Type B pancreatic cell (in vitro differentiated cells): ENCODE results near the gene VAPB. TPM values are rescaled to one million over a fixed set of nuclear protein-coding genes. Genes with fewer than 3 reads are reported as not detected.

Experiments used
- DNase-seq: peaks from one replicate; pipeline ENCODE4 v3.0.0; 2021; ENCODE audit warnings: mixed read lengths; ENCODE audit not compliant: unreplicated experiment; ENCODE audit errors: extremely low spot score
- H3K27ac Mint-ChIP-seq: 2 replicates; pipeline ENCODE4 v1.8.0; 2021; ENCODE audit warnings: mild to moderate bottlenecking, mixed read lengths
- H3K27me3 Mint-ChIP-seq: 2 replicates; pipeline ENCODE4 v1.8.0; 2021; ENCODE audit warnings: mixed read lengths
- H3K36me3 Mint-ChIP-seq: 2 replicates; pipeline ENCODE4 v1.8.0; 2021; ENCODE audit warnings: mixed read lengths
- H3K4me1 Mint-ChIP-seq: one replicate; pipeline ENCODE4 v1.8.0; 2021; ENCODE audit warnings: mixed read lengths; ENCODE audit not compliant: unreplicated experiment
- H3K4me3 Mint-ChIP-seq: 2 replicates; pipeline ENCODE4 v1.8.0; 2021; ENCODE audit warnings: mild to moderate bottlenecking, mixed read lengths
- H3K9me3 Mint-ChIP-seq: 2 replicates; pipeline ENCODE4 v1.8.0; 2021; ENCODE audit warnings: mixed read lengths
- CTCF ChIP-seq: fragments of 200-600 bp; sonication (generic); conservative IDR thresholded peaks from 2 replicates; pipeline ENCODE4 v1.5.0; 2021; ENCODE audit warnings: antibody characterized with exemption, mild to moderate bottlenecking
- total RNA-seq: library from RNA; stranded (reverse); gene quantifications from 2 replicates; pipeline ENCODE4 v1.2.1, GENCODE V29; 2021; ENCODE audit warnings: low replicate concordance

Gene VAPB
- total RNA-seq, 1 donor from 2014 or later: 58.9 TPM

GRCh38 chr20:58374027-58374850, 14.8 kb upstream of the VAPB start:
- no peaks in the 10 kb centered on the region for H3K36me3 Mint-ChIP-seq
- H3K27ac Mint-ChIP-seq: no peak overlapping the region
- no peak for TF ChIP-seq CTCF
- no peaks in the 10 kb centered on the region for H3K9me3 Mint-ChIP-seq
- peak overlapping the region; percentile 43 for H3K4me3 Mint-ChIP-seq
- H3K27me3 Mint-ChIP-seq: no peaks in the 10 kb centered on the region
- DNase-seq: no peak
- peaks cover 41% of the 10 kb centered on the region for H3K4me1 Mint-ChIP-seq

GRCh38 chr20:58374906-58375758, 13.9 kb upstream of the VAPB start:
- Mint-ChIP-seq H3K9me3 (no peaks in the 10 kb centered on the region), H3K4me1 (peaks cover 41% of the 10 kb centered on the region), H3K27ac (no peak overlapping the region), H3K4me3 (peak overlapping the region; percentile 3), H3K36me3 (no peaks in the 10 kb centered on the region), H3K27me3 (no peaks in the 10 kb centered on the region)
- DNase-seq: no peak
- no peak for TF ChIP-seq CTCF

GRCh38 chr20:58375759-58376352, 13.2 kb upstream of the VAPB start:
- Mint-ChIP-seq H3K4me3 (peak overlapping the region; percentile 3), H3K4me1 (peaks cover 37% of the 10 kb centered on the region), H3K27ac (peak overlapping the region; percentile 8)

GRCh38 chr20:58377017-58377416, 12.0 kb upstream of the VAPB start:
- no peak for DNase-seq
- H3K27me3 Mint-ChIP-seq: no peaks in the 10 kb centered on the region
- H3K4me3 Mint-ChIP-seq: no peak overlapping the region
- no peaks in the 10 kb centered on the region for H3K36me3 Mint-ChIP-seq
- no peak overlapping the region for H3K27ac Mint-ChIP-seq
- peaks cover 34% of the 10 kb centered on the region for H3K4me1 Mint-ChIP-seq
- H3K9me3 Mint-ChIP-seq: peaks cover 3% of the 10 kb centered on the region
- no peak for TF ChIP-seq CTCF

More at GRCh38 chr20:58375759-58376352, 13.2 kb upstream of the VAPB start:
- Mint-ChIP-seq H3K9me3 (peaks cover 3% of the 10 kb centered on the region), H3K27me3 (no peaks in the 10 kb centered on the region), H3K36me3 (no peaks in the 10 kb centered on the region)
- TF ChIP-seq CTCF: no peak
- DNase-seq: no peak

GRCh38 chr20:58377766-58378401, 11.1 kb upstream of the VAPB start:
- Mint-ChIP-seq H3K27ac (no peak overlapping the region), H3K4me3 (no peak overlapping the region), H3K4me1 (peaks cover 25% of the 10 kb centered on the region), H3K9me3 (peaks cover 6% of the 10 kb centered on the region), H3K27me3 (no peaks in the 10 kb centered on the region), H3K36me3 (no peaks in the 10 kb centered on the region)
- DNase-seq: no peak
- TF ChIP-seq CTCF: no peak
